Skeletal muscle tissue (tissue), 4 donors: ENCODE data around the gene ADORA2B. TPM values are rescaled to one million over a fixed set of nuclear protein-coding genes. Genes with fewer than 3 reads are reported as not detected.

ENCODE experiments used
- H3K27ac ChIP-seq: one replicate; pipeline ENCODE4 v1.7.0; 2013; ENCODE audit warnings: mild to moderate bottlenecking, low read depth, low read length, inconsistent platforms
- H3K27me3 ChIP-seq, 3 donors: one replicate each; pipeline ENCODE4 v1.7.0; 2013; ENCODE audit warnings: low read length in 3 of 3; ENCODE audit not compliant: control insufficient read depth in 3 of 3, insufficient read depth in 3 of 3
- H3K36me3 ChIP-seq, 3 donors: one replicate each; pipeline ENCODE4 v1.7.0; 2013; ENCODE audit warnings: low read length in 3 of 3; ENCODE audit not compliant: control insufficient read depth in 3 of 3, insufficient read depth in 3 of 3
- H3K4me1 ChIP-seq, 3 donors: one replicate each; pipeline ENCODE4 v1.7.0; 2013; ENCODE audit warnings: low read length in 3 of 3, mild to moderate bottlenecking in 3 of 3; ENCODE audit not compliant: control insufficient read depth in 3 of 3, insufficient read depth in 3 of 3
- H3K4me3 ChIP-seq, 3 donors: one replicate each; pipeline ENCODE4 v1.7.0; 2013; ENCODE audit warnings: low read length in 3 of 3
- H3K9ac ChIP-seq, 3 donors: one replicate each; pipeline ENCODE4 v1.7.0; 2013; ENCODE audit warnings: low read length in 3 of 3, mild to moderate bottlenecking in 3 of 3, moderate library complexity in 2 of 3, low read depth in 1 of 3
- H3K9me3 ChIP-seq, 3 donors: one replicate each; pipeline ENCODE4 v1.7.0; 2013; ENCODE audit warnings: low read length in 3 of 3; ENCODE audit not compliant: control insufficient read depth in 3 of 3
- total RNA-seq: library from RNA; depleted of rRNA; stranded (reverse); fragments of >200 nt; gene quantifications from one replicate; pipeline ENCODE4 v1.2.3, GENCODE V29; 2014
- donor health status: Osteomylitis.

Gene ADORA2B
- total RNA-seq, 1 donor from 2014 or later, result 3.1 TPM

DNA sequence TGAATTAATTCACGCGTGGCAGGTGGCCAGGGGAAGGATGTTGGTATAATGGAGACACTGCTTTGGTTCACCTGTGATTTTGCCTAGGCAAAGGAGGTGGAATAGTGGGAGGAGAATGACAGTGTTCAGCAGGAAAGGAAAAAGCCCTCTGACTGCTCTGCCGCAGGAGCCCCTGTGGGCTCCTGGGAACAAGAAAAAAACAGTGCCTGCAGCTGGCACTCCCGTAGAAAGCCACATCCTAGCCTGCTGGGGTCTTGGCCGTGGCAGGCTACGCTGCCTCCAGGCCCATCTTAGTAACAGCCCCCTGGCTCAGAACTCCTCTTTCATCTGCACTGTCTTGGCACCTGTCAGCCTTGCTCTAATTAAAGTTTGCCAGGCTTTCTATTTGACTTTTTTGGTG is 20.6 kb downstream of the ADORA2B start:
- no peak overlapping the region for H3K9ac ChIP-seq
- H3K36me3 ChIP-seq, result no peaks in the 10 kb centered on the region
- no peaks in the 10 kb centered on the region for H3K27me3 ChIP-seq
- H3K27ac ChIP-seq, result no peak overlapping the region
- H3K4me1 ChIP-seq, result peaks cover 5 to 8% (median 8%) of the 10 kb centered on the region in 3 donors
- H3K9me3 ChIP-seq, result no peaks in the 10 kb centered on the region
- H3K4me3 ChIP-seq, result no peak overlapping the region

DNA sequence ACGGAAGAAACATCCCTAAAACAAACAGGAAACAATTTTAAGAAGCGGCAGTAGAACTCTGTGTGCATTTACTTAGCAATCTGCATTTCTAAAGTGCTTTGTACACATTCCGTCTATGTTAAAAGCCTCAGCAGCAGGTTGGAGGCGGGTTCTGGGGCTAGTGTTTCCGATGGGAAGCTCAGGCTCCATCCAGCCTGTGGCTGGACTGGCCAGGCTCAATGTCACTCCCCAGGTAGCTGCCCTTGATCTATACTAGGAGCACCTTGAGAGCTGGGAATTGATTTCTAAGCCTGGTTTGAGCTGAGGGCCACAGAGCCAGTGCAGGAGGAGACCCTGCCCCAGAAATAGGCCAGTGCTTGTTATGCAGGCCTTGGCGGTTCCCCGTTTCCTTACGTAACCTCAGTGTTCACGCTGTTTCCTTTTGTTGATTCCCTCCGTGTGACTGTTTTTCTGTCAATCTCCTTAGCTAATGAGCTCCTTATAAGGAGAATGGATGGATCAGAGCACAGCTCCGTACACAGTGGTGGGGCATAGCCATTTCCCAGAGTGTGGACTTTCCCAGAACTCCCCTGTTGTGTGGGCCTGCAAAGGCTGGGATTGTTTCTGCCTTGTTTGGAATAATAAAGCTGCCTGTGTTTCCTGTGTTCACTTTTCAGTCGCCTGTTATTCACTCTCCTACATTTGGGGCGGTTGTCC is 21.4 kb downstream of the ADORA2B start:
- H3K27ac ChIP-seq, result peak overlapping the region; percentile 23
- H3K9me3 ChIP-seq, result no peaks in the 10 kb centered on the region
- H3K36me3 ChIP-seq, result no peaks in the 10 kb centered on the region
- no peak overlapping the region for H3K4me3 ChIP-seq
- H3K27me3 ChIP-seq, result no peaks in the 10 kb centered on the region
- H3K4me1 ChIP-seq, result peaks cover 5 to 8% (median 8%) of the 10 kb centered on the region in 3 donors
- no peak overlapping the region for H3K9ac ChIP-seq

DNA sequence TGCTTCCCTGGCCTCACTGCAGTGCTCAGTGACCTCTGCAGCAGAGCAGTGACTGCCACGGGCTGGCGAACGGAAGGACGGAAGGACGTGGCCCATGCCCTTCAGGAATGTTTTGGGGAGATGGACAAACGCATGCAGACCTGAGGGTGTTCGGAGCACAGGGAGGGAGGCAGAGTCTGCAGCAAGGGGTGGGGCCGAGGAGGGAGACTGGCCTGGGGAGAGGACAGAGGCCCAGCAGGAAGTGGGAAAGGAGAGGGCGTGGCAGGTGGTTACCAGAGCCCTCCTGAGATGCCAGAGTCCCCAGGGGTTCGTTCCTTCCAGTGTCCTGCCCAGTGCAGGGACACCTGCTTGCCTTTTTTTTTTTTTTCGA is 21.9 kb downstream of the ADORA2B start:
- Histone ChIP-seq H3K36me3 (no peaks in the 10 kb centered on the region), H3K27me3 (no peaks in the 10 kb centered on the region), H3K4me1 (peaks cover 5 to 8% (median 8%) of the 10 kb centered on the region in 3 donors), H3K9me3 (no peaks in the 10 kb centered on the region), H3K27ac (peak overlapping the region; percentile 23), H3K4me3 (no peak overlapping the region), H3K9ac (no peak overlapping the region)

DNA sequence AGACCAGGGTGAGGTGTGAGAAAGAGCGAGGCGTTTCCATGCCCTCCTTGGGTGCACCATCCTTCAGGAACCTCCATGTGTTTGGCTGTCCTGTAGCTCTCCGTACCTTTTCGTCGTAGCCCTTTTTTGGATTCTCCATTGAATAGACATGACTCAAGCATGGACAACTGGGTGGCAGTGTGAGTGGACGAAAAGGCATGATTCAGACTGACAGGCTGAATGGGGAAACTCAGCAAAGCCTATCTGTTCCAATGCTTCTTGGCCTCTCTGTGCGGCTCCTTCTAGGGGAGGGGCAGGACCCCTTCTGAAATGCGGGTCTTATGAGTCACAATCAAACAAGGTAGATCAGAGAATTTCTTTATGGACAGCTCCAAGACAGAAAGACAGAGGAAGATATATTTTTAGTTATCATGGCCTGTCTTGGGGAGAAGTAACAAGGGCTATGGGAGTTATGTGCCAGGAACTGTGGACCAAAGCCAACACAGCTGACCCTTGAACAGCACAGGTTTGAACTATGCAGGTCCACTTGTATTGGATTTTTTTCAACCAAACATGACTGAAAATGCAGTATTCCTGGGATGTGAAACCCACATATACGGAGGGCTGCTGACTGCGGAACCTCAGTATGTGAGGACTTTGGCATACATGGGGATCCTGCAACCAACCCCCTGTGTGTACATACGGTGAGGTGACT is 22.9 kb downstream of the ADORA2B start:
- Histone ChIP-seq H3K9ac (no peak overlapping the region), H3K9me3 (no peaks in the 10 kb centered on the region), H3K27ac (no peak overlapping the region)

DNA sequence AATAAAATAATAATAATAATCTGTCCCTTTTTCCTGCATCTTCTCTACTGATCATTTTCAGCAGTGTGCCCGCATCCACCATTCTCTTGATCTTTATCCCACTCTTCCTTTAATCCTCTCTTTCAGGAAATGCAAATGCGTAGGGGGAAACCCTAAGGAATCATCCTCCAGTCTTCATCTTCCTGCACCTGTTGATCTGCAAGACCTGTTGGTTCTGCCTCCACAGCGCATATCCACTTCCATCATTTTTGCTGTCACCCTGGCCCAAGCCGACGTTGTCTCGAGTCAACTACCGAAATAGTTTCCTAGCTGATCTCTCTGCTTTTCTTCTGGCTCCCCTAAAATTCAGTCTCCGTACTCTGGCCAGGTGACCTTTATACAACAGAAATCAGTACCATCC is 24.5 kb downstream of the ADORA2B start:
- Histone ChIP-seq H3K4me1 (peaks cover 5 to 8% (median 8%) of the 10 kb centered on the region in 3 donors), H3K27me3 (no peaks in the 10 kb centered on the region), H3K27ac (no peak overlapping the region), H3K36me3 (peaks cover 0 to 3% (median under 1%) of the 10 kb centered on the region in 3 donors), H3K9me3 (no peaks in the 10 kb centered on the region), H3K4me3 (no peak overlapping the region), H3K9ac (no peak overlapping the region)

More for the DNA sequence above, 22.9 kb downstream of the ADORA2B start:
- Histone ChIP-seq H3K36me3 (no peaks in the 10 kb centered on the region), H3K4me1 (peaks cover 5 to 8% (median 8%) of the 10 kb centered on the region in 3 donors), H3K4me3 (no peak overlapping the region), H3K27me3 (no peaks in the 10 kb centered on the region)

DNA sequence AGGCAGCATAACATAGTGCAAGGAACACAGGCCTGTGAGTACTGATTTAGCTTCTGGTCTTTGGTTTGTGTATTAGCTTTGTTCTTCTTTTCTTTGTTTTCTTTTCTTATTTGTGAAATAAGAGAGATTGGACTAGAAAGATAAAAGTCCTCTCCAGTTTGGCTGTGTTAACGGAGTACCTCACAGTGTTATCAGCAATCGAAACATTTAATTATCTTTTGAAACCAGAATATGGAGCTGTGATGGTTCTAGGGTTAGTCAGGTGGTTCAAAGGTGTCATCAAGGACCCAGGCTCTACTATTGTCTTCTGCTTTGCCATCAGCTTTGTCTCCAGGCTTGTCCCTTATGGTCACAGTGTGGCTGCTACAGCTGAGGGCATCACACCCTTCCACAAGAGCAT is 25.6 kb downstream of the ADORA2B start:
- Histone ChIP-seq H3K27me3 (no peaks in the 10 kb centered on the region), H3K9me3 (no peaks in the 10 kb centered on the region), H3K4me3 (no peak overlapping the region), H3K4me1 (peaks cover 5 to 8% (median 8%) of the 10 kb centered on the region in 3 donors), H3K27ac (no peak overlapping the region), H3K36me3 (peaks cover 6 to 10% (median 9%) of the 10 kb centered on the region in 3 donors), H3K9ac (no peak overlapping the region)

DNA sequence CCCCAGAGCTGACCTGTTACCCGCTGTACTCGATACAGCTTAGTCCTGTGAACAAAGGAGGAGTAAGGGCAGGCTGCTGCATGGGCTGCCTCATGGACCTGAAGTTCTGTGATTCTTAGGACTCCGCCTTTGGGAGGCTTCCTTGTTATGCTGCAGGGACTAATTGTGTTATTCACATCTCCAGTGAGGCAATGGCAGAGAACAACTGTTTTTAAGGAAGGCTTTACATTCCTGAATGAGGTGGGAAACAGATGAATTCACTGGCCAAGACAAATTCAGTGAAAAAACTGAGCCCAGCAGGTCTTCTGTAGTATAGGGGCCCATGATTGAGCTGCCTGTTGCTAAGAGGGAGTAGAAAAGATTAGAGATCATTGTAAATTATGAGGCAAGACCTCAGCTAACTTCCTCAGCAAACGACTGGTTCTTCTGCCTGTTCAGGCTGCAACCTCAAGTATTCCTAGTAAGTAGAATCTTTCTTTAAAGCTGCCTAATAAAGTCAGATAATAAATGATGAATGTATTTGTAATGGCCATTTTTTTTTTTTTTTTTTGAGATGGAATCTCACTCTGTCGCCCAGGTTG is 26.3 kb downstream of the ADORA2B start:
- H3K4me1 ChIP-seq, result peaks cover 5 to 8% (median 8%) of the 10 kb centered on the region in 3 donors
- no peaks in the 10 kb centered on the region for H3K9me3 ChIP-seq
- no peak overlapping the region for H3K9ac ChIP-seq
- no peak overlapping the region for H3K27ac ChIP-seq
- H3K4me3 ChIP-seq, result no peak overlapping the region
- H3K36me3 ChIP-seq, result peaks cover 6 to 12% (median 10%) of the 10 kb centered on the region in 3 donors
- no peaks in the 10 kb centered on the region for H3K27me3 ChIP-seq

DNA sequence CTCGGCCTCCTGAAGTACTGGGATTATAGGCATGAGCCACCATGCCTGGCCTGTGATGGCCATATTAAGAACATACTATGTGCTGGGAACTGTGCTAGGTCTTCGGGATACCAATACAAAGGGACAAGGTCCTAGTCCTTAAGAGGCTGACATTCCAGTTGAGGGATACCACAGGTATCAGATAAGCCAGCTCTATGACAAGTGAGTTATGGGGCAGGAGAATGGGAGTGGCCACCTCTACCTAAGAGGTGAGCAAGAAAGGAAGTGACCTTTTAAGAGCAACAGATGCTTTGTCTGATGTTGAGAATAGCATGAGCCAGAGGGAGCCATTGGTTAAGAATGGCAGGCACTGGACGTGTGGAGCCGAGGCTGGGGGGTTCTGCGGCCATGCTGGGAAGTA is 27.0 kb downstream of the ADORA2B start:
- H3K9me3 ChIP-seq, result no peaks in the 10 kb centered on the region
- peaks cover 2% of the 10 kb centered on the region in 3 donors for H3K4me1 ChIP-seq
- H3K27ac ChIP-seq, result no peak overlapping the region
- H3K9ac ChIP-seq, result no peak overlapping the region
- H3K27me3 ChIP-seq, result no peaks in the 10 kb centered on the region
- H3K36me3 ChIP-seq, result peaks cover 6 to 16% (median 15%) of the 10 kb centered on the region in 3 donors
- no peak overlapping the region for H3K4me3 ChIP-seq

DNA sequence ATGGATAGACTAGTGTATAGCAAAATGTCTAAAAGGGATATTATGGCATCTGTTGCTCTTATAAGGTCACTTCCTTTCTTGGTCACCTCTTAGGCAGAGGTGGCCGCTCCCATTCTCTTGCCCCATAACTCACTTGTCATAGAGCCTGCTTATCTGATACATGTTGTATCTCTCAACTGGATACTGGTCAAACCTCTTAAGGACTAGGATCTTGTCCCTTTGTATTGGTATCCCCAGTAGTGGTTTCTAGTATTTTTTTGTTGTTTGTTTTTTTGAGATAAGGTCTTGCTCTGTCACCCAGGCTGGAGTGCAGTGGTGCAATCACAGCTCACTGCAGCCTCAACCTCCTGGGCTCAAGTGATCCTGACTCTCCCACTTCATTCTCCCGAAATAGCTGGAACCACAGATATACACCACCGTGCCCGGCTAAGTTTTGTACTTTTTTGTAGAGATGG is 27.6 kb downstream of the ADORA2B start:
- Histone ChIP-seq H3K9me3 (no peaks in the 10 kb centered on the region), H3K36me3 (peaks cover 10 to 21% (median 15%) of the 10 kb centered on the region in 3 donors), H3K9ac (no peak overlapping the region), H3K27me3 (no peaks in the 10 kb centered on the region), H3K4me3 (no peak overlapping the region), H3K27ac (no peak overlapping the region), H3K4me1 (no peaks in the 10 kb centered on the region)

DNA sequence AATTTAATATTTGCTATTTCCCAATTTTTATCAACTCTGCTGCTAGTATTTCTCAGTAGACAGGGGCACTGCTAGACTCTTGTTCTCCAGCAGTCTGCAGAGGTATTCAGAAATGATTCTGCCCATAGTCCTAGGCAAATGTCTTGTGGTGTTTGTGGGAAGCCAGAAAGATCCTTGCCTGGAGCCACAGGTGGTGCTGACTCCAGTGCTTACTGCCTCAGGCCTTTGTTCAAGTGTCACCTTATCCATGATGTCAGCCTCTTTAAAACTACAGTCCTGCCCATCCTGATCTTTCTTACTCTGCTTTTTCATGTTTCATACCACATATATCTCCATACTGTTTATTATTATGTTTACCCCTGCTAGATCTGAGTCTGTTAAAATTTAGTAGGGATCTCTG is 28.1 kb downstream of the ADORA2B start:
- H3K36me3 ChIP-seq, result peaks cover 14 to 25% (median 19%) of the 10 kb centered on the region in 3 donors
- H3K9me3 ChIP-seq, result no peaks in the 10 kb centered on the region
- no peaks in the 10 kb centered on the region for H3K4me1 ChIP-seq
- H3K9ac ChIP-seq, result no peak overlapping the region
- no peak overlapping the region for H3K27ac ChIP-seq
- H3K4me3 ChIP-seq, result no peak overlapping the region
- no peaks in the 10 kb centered on the region for H3K27me3 ChIP-seq
